AG08395 (cell line): ENCODE results near the gene SLC6A13.
"Not testable (repeated sequence)": the region's sequence is repeated elsewhere in the genome, so short reads cannot be mapped to it uniquely, and the experiment has no call there.

ENCODE experiments used
- DNase-seq: peaks from one replicate; pipeline ENCODE4 v3.0.0; 2012; ENCODE audit warnings: mixed read lengths, low spot score

Gene SLC6A13

GRCh38 chr12:264269-264668, 1.6 kb upstream of the SLC6A13 start:
- DNase-seq: no peak

GRCh38 chr12:263574-263973, 938 bp upstream of the SLC6A13 start:
- no peak for DNase-seq

- DNase-seq: no peak
Observed at GRCh38 chr12:262113-262512, 523 bp downstream of the SLC6A13 start.

- no peak for DNase-seq
Observed at GRCh38 chr12:257521-258321, 4.9 kb downstream of the SLC6A13 start.

GRCh38 chr12:256958-257357, 5.7 kb downstream of the SLC6A13 start:
- DNase-seq: no peak

GRCh38 chr12:256225-256624, 6.4 kb downstream of the SLC6A13 start:
- DNase-seq: no peak

- DNase-seq: no peak
Observed at GRCh38 chr12:254912-255311, 7.7 kb downstream of the SLC6A13 start.

GRCh38 chr12:254039-254438, 8.6 kb downstream of the SLC6A13 start:
- no peak for DNase-seq

- DNase-seq: no peak
Observed at GRCh38 chr12:253116-253831, 9.4 kb downstream of the SLC6A13 start.

GRCh38 chr12:252636-253035, 10.0 kb downstream of the SLC6A13 start:
- DNase-seq: no peak

GRCh38 chr12:247271-247670, 15.4 kb downstream of the SLC6A13 start:
- no peak for DNase-seq

GRCh38 chr12:243381-243780, 19.3 kb downstream of the SLC6A13 start:
- DNase-seq: no peak

- no peak for DNase-seq
Observed at GRCh38 chr12:242496-242895, 20.1 kb downstream of the SLC6A13 start.

- no peak for DNase-seq
Observed at GRCh38 chr12:241266-241665, 21.4 kb downstream of the SLC6A13 start.

- no peak for DNase-seq
Observed at GRCh38 chr12:240566-240965, 22.1 kb downstream of the SLC6A13 start.

GRCh38 chr12:238736-239398, 23.8 kb downstream of the SLC6A13 start:
- no peak for DNase-seq

GRCh38 chr12:238116-238515, 24.5 kb downstream of the SLC6A13 start:
- DNase-seq: no peak

- no peak for DNase-seq
Observed at GRCh38 chr12:237026-237815, 25.4 kb downstream of the SLC6A13 start.

GRCh38 chr12:236445-236844, 26.2 kb downstream of the SLC6A13 start:
- DNase-seq: no peak

GRCh38 chr12:235967-236366, 26.7 kb downstream of the SLC6A13 start:
- not testable (repeated sequence) for DNase-seq

- DNase-seq: no peak
Observed at GRCh38 chr12:234891-235415, 27.7 kb downstream of the SLC6A13 start.

- DNase-seq: no peak
Observed at GRCh38 chr12:234019-234418, 28.6 kb downstream of the SLC6A13 start.
